ENCODE results near the gene PSMB7.
"Not testable (repeated sequence)": the region's sequence is repeated elsewhere in the genome, so short reads cannot be mapped to it uniquely, and the experiment has no call there.

The PSMB7 gene

GRCh38 chr9:124429530-124429867, 14.3 kb upstream of the PSMB7 start:
- no peaks in the 10 kb centered on the region for H3K36me3 ChIP-seq (replicated peaks; ENCODE audit: low read depth, low read length)
- H3K79me2 ChIP-seq (ENCODE audit: low read length) = no peaks in the 10 kb centered on the region
- no peak overlapping the region for H3K4me2 ChIP-seq (ENCODE audit: low read length)
- TF ChIP-seq EZH2phosphoT487 (IDR thresholded peaks at IDR 0.05; ENCODE audit: low read depth) (no peak), CTCF (IDR thresholded peaks at IDR 0.05; ENCODE audit: low read depth, low read length) (no peak)
- no peaks in the 10 kb centered on the region for H4K20me1 ChIP-seq (ENCODE audit: insufficient read depth, low read length)
- no peaks in the 10 kb centered on the region for H3K9me3 ChIP-seq (ENCODE audit: insufficient read depth, low read length)
- no peaks in the 10 kb centered on the region for H3K4me1 ChIP-seq (ENCODE audit: low read length)
- no peak overlapping the region for H3K27ac ChIP-seq (ENCODE audit: low read length)
- no peak overlapping the region for H3K9ac ChIP-seq (ENCODE audit: low read length)
- H3K27me3 ChIP-seq (ENCODE audit: low read depth, low read length) = peaks cover 12% of the 10 kb centered on the region
- H3K4me3 ChIP-seq (ENCODE audit: low read length) = no peak overlapping the region
- no peak overlapping the region for H2AFZ ChIP-seq (ENCODE audit: low read depth, low read length)

DNA sequence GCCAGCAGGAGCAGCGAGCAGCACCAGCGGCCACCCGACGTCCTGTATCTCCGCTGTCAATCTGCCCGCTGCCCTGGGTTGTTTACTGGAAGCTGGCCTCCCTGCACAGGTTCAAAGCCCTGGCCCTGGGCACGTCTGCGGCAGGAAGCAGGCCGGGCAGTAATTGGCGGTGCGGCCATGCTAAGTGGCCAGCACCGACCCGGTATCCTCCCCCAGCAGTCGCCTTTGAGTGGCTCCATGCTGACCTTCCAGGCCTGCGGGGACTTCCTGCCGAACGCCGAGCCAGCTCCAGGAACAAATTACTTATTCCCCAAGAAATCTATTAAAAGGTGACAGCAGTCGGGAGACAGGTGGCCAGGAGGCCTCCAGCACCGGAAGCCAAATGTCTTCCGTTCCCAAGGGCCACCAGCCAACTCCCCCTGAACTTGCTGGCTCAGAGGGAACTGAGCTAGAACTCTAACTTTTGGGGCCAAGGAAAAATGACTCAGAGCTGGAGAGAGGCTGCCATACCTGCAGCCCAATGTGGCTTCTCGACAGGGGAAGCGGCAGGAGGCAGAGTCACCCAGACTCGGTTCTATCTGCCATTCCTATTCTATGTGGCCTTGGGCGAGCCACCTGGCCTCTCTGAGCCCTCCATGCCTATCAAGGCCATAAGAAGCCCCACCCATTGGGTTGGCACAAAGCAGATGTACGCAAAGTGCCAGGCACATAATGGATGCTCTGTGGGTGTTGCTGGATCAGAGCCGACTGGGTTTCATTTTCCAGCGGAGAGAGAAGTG, 13.7 kb upstream of the PSMB7 start:
- Histone ChIP-seq H3K9me3 (ENCODE audit: insufficient read depth, low read length) (no peaks in the 10 kb centered on the region), H2AFZ (ENCODE audit: low read depth, low read length) (no peak overlapping the region), H3K4me2 (ENCODE audit: low read length) (no peak overlapping the region), H3K36me3 (replicated peaks; ENCODE audit: low read depth, low read length) (no peaks in the 10 kb centered on the region), H3K27me3 (ENCODE audit: low read depth, low read length) (peaks cover 12% of the 10 kb centered on the region), H3K9ac (ENCODE audit: low read length) (no peak overlapping the region), H4K20me1 (ENCODE audit: insufficient read depth, low read length) (no peaks in the 10 kb centered on the region), H3K79me2 (ENCODE audit: low read length) (no peaks in the 10 kb centered on the region), H3K4me1 (ENCODE audit: low read length) (no peaks in the 10 kb centered on the region), H3K27ac (ENCODE audit: low read length) (no peak overlapping the region), H3K4me3 (ENCODE audit: low read length) (no peak overlapping the region)
- TF ChIP-seq CTCF (IDR thresholded peaks at IDR 0.05; ENCODE audit: low read depth, low read length) (no peak), EZH2phosphoT487 (IDR thresholded peaks at IDR 0.05; ENCODE audit: low read depth) (no peak)

GRCh38 chr9:124427281-124427680, 12.0 kb upstream of the PSMB7 start:
- Histone ChIP-seq H3K79me2 (ENCODE audit: low read length) (no peaks in the 10 kb centered on the region), H2AFZ (ENCODE audit: low read depth, low read length) (no peak overlapping the region), H3K4me3 (ENCODE audit: low read length) (no peak overlapping the region), H3K27ac (ENCODE audit: low read length) (no peak overlapping the region), H3K36me3 (replicated peaks; ENCODE audit: low read depth, low read length) (no peaks in the 10 kb centered on the region), H3K9me3 (ENCODE audit: insufficient read depth, low read length) (no peaks in the 10 kb centered on the region), H3K9ac (ENCODE audit: low read length) (no peak overlapping the region), H3K27me3 (ENCODE audit: low read depth, low read length) (peaks cover 7% of the 10 kb centered on the region; the same call in 1 of the 2 replicates), H3K4me2 (ENCODE audit: low read length) (no peak overlapping the region), H4K20me1 (ENCODE audit: insufficient read depth, low read length) (no peaks in the 10 kb centered on the region), H3K4me1 (ENCODE audit: low read length) (no peaks in the 10 kb centered on the region)
- TF ChIP-seq CTCF (IDR thresholded peaks at IDR 0.05; ENCODE audit: low read depth, low read length) (no peak), EZH2phosphoT487 (IDR thresholded peaks at IDR 0.05; ENCODE audit: low read depth) (no peak)

DNA sequence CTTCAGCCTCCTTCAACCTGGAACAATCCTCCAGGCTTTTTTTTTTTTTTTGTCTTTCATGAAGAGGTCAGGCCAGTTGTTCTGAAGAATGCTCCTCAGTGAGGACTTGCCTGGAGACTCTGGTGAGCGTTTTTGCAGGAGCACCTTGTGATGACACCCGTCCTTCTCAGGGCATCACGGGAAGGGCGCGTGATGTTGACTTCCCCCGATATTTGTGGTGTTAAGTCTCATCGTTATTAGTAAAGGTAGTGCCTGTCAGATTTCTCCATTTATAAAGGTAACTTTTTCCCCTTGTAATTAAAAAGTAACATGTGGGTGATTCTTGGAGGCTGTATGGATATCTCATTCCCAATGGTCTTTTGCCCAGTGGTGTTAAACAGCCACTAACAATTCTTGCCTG, 11.1 kb upstream of the PSMB7 start:
- no peak for TF ChIP-seq EZH2phosphoT487 (IDR thresholded peaks at IDR 0.05; ENCODE audit: low read depth)
- TF ChIP-seq CTCF (IDR thresholded peaks at IDR 0.05; ENCODE audit: low read depth, low read length) = no peak
- no peaks in the 10 kb centered on the region for H4K20me1 ChIP-seq (ENCODE audit: insufficient read depth, low read length)

DNA sequence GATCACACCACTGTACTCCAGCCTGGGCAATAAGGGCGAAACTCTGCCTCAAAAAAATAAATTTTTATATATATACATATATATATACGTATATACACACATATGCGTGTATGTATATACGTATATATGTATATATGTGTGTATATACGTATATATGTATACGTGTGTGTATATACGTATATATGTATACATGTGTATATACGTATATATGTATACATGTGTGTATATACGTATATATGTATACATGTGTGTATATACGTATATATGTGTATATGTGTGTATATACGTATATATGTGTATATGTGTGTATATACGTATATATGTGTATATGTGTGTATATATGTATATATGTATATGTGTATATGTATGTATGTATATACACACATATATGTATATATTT, 10.5 kb upstream of the PSMB7 start:
- not testable (repeated sequence) for H3K79me2 ChIP-seq (ENCODE audit: low read length); H3K27me3 ChIP-seq (ENCODE audit: low read depth, low read length); H3K4me3 ChIP-seq (ENCODE audit: low read length); H3K9ac ChIP-seq (ENCODE audit: low read length); H2AFZ ChIP-seq (ENCODE audit: low read depth, low read length); H3K36me3 ChIP-seq (replicated peaks; ENCODE audit: low read depth, low read length); H3K9me3 ChIP-seq (ENCODE audit: insufficient read depth, low read length); H3K4me2 ChIP-seq (ENCODE audit: low read length); H3K4me1 ChIP-seq (ENCODE audit: low read length); H4K20me1 ChIP-seq (ENCODE audit: insufficient read depth, low read length); H3K27ac ChIP-seq (ENCODE audit: low read length)

More for the DNA sequence above, 11.1 kb upstream of the PSMB7 start:
- Histone ChIP-seq H3K27me3 (ENCODE audit: low read depth, low read length) (0 out of 2 replicates have a peak, but pooled peaks cover 5% of the 10 kb centered on the region), H2AFZ (ENCODE audit: low read depth, low read length) (no peak overlapping the region), H3K36me3 (replicated peaks; ENCODE audit: low read depth, low read length) (no peaks in the 10 kb centered on the region), H3K9me3 (ENCODE audit: insufficient read depth, low read length) (no peaks in the 10 kb centered on the region), H3K79me2 (ENCODE audit: low read length) (no peaks in the 10 kb centered on the region), H3K27ac (ENCODE audit: low read length) (no peak overlapping the region), H3K4me1 (ENCODE audit: low read length) (no peaks in the 10 kb centered on the region), H3K4me2 (ENCODE audit: low read length) (no peak overlapping the region), H3K4me3 (ENCODE audit: low read length) (no peak overlapping the region), H3K9ac (ENCODE audit: low read length) (no peak overlapping the region)
